COLO829 (cell line): Measurements from ENCODE around the gene RNU6-8.
A peak's percentile ranks its signal among the peaks of the same experiment; 100 is the strongest.

Experiments
- DNase-seq: peaks from one replicate; pipeline ENCODE4 v3.0.0; 2012; ENCODE audit warnings: low spot score

Gene RNU6-8

GRCh38 chr14:32202998-32203882 is at the start of gene RNU6-8:
Gene RNU6-8, minus strand, starts transcription at chr14:32203269.
- peak; percentile 54 for DNase-seq

GRCh38 chr14:32252030-32252670 is 49.1 kb upstream of the RNU6-8 start:
- peak; percentile 65 for DNase-seq

DNA sequence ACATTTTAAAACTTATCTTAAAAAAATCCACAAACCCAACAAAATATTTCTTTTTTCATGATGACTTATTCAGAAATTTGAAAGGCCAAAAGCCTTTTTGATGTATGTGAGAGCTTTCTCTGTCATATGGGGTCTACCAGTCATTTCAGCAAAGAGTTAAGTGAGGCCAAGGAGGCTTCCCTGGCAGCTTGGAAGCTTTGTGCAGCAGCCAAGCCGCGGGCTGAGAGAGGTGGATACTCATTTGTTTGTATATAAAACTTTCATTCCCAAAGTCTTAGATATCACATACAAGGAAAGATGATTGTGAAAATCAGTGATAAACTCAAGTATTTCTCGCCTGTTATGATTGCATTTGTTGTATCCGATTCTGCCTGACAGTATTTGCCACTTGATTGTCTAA is 48.5 kb upstream of the RNU6-8 start:
- no peak for DNase-seq

DNA sequence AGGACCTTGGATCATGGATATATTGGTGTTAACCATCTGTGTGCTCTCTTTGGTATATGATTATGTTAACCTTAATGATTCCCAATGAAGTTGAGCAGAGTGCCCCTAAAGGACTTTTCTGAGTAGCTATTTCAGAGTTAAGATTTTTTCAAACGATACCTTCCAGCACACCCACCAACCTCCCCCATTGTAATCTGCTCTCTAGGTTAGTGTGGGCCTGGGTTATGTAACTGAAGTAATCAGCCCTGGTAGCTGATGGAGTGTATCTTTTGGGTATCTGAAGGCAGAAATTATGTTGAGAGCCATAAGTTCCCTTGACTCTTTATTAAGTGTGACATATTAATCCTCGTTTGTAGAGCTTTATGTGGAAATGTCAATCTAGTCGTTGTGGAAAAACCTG is 47.6 kb upstream of the RNU6-8 start:
- DNase-seq, result no peak

DNA sequence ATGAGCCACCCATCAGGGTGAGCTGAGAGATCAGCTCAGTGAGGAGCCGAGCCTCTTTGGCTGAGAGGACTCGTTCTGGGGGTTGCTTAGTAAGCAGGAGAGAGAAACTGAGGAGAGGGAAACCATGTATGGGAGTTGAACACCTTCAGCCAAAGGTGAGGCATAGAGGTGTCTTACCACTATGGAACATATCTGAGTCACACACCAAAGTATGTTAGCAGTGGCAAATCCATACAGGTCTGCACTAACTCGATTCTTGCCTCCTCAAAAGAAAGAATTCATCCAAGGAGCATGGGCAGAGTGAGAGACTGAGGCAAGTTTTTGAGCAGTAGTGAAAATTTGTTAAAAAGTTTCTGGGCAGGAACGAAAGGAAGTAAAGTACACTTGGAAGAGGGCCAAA is 46.7 kb upstream of the RNU6-8 start:
- no peak for DNase-seq

DNA sequence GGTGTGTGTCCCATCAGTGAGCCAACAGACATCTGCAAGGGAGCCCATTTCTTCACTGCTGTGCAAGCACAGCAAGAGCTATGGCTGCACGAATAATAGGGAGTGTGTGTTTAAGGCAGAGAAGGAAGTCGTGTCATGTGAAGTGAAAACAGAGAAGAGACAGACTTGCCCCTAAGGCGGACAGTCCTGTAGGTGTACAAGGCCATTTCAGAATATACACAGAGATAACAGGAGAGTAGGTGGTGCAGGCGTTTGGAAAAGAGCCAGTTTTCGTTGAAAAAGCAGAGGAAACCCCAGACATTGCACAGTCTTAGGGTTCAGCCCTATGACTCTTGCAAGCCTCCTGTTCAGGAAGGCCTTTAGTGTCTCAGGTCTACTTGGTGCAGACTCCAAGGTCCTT is 46.3 kb upstream of the RNU6-8 start:
- DNase-seq, result no peak

- DNase-seq, result no peak
Observed at GRCh38 chr14:32246751-32247150, 43.7 kb upstream of the RNU6-8 start.

- no peak for DNase-seq
Observed at GRCh38 chr14:32244404-32244803, 41.3 kb upstream of the RNU6-8 start.

DNA sequence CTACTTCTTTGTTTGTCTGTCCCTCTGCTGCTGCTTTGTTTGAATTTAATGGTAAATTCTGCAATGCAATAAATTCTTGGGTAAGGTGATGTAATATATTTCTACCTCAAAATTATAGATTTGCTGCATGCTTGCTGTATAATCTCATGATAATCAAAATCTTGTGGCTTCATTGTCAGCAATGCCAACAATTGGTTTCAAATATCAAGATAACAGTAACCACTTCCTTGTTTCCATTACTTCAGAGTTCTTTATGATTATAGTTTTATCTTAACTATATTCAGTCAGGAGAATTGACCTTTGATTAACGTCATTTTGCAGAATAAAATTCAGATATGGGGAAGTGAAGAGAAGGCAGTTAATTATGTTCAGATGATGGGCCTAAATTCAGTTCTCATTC is 30.2 kb upstream of the RNU6-8 start:
- DNase-seq, result no peak

GRCh38 chr14:32232481-32232880 is 29.4 kb upstream of the RNU6-8 start:
- no peak for DNase-seq

DNA sequence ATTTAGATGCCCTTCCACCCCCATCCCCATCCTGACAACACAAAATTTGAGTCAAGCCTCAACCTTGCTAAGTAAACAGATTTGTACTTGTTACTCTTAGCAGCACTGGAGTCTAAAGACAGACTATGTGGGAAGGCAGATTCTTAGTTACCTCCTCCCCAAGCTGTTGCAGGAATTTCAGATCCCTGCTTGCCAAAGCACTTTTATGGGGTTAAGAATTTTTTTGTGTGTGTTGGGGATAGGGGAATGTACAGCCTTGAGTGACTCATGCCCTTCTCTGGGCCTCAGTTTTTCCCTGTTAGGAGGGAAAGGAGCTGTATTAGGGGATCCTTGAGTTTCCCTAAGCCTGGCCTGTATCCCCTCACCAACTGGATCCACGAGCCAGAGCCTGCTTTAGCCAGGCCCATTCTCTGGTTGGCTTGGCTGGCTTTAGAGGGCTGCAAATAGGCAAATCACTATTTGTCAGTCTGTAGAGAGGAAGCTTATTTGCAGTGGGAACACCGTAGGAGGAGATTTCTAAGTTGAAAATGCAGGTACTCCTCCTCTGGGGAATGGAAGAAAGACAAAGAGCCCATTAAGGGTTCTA is 27.7 kb upstream of the RNU6-8 start:
- DNase-seq, result peak; percentile 7

DNA sequence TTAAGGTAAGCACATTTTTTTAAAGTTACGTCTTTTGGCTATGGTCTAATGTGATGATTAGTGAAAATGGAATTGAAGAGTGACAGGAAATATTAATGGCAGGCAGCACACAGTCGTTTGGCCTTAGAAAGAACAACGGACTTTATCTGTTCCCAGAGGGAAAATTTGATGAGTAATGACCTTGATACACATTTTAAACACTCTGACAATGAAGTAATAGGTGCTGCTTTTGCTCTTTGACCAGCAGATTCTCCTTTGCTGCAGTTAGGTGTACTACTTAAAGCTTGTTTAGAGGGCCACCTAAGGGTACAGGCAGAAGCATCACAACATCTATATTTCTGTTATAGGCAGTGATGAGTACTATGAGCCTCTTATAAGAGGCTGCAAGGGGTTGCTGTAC is 27.1 kb upstream of the RNU6-8 start:
- DNase-seq, result peak; percentile 30

DNA sequence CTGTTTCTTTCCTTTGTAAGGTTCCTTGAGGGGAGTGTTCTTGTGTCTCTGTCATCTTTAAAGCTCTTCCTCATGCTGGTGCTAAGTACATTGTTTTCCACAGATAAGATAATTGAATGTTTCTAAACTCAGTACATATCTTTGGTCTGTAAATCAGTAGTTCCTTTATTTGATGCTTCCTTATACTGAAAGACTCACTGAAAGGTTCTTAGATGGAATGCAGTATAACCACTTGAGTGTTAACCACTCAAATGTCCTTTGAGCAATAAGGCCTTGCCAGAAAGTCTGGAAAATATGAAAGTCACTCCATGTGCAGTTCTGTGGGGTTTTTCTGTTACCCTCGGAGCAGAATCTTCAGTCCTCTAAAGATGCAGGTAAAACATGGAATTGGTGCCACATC is 23.0 kb upstream of the RNU6-8 start:
- no peak for DNase-seq

GRCh38 chr14:32225378-32225920 is 22.4 kb upstream of the RNU6-8 start:
- DNase-seq, result no peak

- peak; percentile 60 for DNase-seq
Observed at GRCh38 chr14:32224737-32225377, 21.8 kb upstream of the RNU6-8 start.

DNA sequence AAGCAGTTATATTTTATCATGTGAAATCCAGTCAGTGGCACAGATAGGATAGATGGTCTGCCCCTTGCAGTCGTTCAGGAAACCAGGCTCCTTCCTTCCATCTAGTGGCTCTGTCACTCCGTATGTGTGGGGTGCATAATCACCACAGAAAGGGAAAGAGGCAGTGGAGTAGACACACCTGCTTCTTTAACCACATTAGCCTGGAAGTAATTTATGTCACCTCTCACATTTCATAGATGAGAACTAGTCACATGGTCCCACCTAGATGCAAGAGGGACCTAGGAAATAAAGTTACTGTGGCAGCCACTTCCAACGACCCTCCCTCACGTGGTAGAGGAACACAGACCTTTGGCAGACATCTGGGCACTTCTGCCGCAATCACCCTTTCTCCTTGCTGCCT is 14.2 kb upstream of the RNU6-8 start:
- DNase-seq, result no peak

DNA sequence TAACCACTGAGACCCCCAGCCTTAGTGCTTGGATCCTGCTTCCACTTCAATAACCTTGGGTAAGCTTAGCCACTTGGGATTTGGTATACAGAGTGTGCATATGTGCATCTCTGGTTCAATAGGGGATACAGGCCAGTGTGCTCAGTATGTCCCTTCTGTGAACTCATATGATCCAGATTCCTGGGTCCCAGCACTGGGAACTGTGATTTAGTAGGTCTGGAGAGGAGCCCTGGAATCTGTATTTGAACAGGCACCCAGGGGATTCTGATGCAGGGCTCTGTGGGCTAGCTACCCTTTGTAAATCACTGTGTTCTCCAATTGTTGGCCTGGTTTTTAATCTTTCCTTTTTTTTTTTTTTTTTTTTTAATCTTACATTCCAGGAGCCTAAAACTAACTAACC is 9.8 kb upstream of the RNU6-8 start:
- no peak for DNase-seq

DNA sequence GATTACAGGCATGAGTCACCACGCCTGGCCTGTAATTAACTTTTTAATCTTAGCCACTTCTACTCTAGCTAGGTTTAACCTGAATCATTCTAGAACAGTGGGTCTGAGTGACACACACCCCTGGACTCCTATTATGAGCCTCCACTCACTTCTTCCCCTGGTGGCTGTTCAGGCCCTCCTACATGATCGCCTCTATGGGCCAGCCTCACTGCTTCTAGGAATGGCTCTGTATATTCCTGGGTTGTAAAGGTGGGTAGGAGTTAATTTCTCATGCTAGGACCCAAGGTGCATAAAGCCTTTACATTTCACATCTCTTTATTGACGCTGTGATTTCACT is 8.0 kb upstream of the RNU6-8 start:
- no peak for DNase-seq

GRCh38 chr14:32209471-32209870 is 6.4 kb upstream of the RNU6-8 start:
- no peak for DNase-seq

GRCh38 chr14:32208490-32208889 is 5.4 kb upstream of the RNU6-8 start:
- DNase-seq, result no peak

- no peak for DNase-seq
Observed at GRCh38 chr14:32206552-32206951, 3.5 kb upstream of the RNU6-8 start.

DNA sequence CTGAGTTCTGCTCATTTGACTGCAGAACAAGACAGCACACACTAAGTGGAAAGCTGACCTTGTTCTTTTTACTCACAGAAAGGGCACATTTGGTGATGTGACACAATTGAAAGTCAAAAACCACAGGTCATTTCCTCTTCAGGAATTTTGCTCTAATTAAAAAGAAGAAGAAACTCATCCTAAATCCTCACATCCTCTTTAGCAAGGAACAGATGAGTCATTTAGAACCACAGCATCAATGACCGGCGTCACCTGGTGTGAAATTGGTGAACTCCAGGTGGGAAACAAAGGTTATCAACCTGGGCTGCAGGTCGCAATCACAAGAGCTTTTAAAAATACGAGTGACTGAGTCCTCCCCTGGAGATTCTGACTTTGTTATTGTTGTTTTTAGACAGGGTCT is 2.9 kb upstream of the RNU6-8 start:
- DNase-seq, result no peak

DNA sequence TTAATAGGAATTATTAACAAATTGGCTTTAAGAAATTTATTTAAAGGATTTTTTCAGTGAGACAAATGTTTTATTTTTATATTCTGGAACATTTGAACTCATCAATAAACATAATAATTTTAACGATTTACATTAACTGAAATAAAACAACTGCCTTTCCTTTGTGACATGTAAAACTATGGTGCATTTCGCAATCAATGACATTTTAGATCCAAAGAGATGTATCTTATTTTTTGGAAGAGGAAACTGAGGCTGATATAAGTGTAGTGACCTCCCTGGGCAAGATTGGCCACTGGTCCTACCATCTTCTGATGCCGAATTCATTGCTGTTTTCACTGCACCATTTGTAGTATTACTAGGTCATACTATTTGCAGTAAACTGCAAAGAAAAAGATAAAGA is 2.5 kb upstream of the RNU6-8 start:
- no peak for DNase-seq
